ENCODE data around the gene ERC2.

Gene ERC2

DNA sequence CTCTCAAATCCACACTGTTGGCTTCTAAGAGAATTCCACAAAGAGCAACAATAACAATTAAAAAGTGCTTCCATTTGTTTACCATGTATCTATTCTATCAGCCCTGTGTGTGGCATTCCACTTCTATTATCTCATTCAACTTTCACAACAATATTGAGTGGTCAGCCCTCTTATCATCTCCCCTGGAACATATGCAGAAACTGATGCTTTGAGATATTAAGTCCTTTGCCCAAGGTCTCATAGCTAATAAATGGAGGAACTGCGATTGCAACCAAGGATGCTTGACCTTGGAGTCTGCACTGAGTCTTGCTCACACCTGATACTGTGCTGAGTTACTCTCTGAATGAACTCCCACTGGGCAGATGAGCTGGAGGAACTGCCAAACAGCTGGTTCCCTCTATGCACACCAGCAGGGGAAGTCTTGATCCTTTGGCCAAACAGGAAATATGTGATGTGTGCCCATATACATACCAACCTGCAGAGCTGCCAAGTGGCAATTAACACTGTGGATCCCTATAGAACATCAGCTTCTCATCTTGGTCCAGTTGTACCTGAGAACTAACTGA lies 836.4 kb downstream of the ERC2 start:
- TF ChIP-seq, protein P1, sequence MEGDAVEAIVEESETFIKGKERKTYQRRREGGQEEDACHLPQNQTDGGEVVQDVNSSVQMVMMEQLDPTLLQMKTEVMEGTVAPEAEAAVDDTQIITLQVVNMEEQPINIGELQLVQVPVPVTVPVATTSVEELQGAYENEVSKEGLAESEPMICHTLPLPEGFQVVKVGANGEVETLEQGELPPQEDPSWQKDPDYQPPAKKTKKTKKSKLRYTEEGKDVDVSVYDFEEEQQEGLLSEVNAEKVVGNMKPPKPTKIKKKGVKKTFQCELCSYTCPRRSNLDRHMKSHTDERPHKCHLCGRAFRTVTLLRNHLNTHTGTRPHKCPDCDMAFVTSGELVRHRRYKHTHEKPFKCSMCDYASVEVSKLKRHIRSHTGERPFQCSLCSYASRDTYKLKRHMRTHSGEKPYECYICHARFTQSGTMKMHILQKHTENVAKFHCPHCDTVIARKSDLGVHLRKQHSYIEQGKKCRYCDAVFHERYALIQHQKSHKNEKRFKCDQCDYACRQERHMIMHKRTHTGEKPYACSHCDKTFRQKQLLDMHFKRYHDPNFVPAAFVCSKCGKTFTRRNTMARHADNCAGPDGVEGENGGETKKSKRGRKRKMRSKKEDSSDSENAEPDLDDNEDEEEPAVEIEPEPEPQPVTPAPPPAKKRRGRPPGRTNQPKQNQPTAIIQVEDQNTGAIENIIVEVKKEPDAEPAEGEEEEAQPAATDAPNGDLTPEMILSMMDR (IDR thresholded peaks at IDR 0.05), result no peak
- TF ChIP-seq ZFX (IDR thresholded peaks at IDR 0.05; ENCODE audit: borderline replicate concordance), result no peak
- H3K27ac ChIP-seq, result no peak overlapping the region

DNA sequence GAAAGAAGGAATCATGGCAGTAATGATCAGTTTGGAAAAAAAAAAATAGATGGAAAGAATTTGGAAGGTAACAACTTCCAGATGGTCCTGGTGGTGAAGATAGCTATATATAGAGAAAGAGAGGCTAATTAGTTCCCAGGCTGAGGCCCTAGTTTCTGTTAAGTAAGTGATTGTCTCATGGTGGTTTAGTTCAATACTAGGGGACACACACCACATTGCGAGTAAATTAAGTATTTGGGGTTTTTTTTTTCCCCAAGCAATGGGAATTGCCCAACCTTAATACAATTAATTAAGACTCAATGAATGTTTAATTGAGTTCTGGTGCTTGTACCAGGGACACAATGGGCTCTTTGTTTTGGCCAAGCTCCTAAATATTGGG lies 837.4 kb downstream of the ERC2 start:
- TF ChIP-seq ZFX (IDR thresholded peaks at IDR 0.05; ENCODE audit: borderline replicate concordance), result no peak
- TF ChIP-seq, protein P1 (IDR thresholded peaks at IDR 0.05), result no peak
- no peak overlapping the region for H3K27ac ChIP-seq

DNA sequence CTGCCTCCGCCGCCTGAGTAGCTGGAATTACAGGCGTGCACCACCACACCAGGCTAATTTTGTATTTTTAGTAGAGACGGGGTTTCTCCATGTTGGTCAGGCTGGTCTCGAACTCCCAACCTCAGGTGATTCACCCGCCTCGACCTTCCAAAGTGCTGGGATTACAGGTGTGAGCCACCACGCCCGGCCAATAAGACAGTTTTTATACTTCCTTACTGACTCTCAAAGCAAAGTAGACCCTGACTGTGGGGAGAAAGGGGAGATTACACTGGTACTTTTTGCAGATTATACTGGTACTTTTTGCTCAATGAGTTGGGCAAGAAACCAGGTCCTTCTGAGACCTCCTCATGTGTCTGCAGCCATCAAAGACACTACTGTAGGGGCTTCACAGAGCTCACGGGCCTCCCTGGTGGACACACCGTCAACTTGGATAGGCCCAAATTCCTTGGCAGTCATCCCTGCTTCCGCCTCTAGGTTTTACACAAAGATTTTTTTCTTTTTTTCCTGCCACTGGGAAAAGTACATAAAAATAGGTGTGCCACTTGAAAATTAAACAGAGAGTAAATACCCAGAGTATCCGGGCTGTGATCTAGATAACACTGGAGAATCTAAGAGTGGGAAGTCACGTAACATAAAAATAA lies 837.9 kb downstream of the ERC2 start:
- no peak overlapping the region for H3K27ac ChIP-seq
- TF ChIP-seq, protein P1 (IDR thresholded peaks at IDR 0.05), result no peak
- TF ChIP-seq ZFX (IDR thresholded peaks at IDR 0.05; ENCODE audit: borderline replicate concordance), result no peak

- no peak overlapping the region for H3K27ac ChIP-seq
- TF ChIP-seq, protein P1 (IDR thresholded peaks at IDR 0.05), result no peak
- no peak for TF ChIP-seq ZFX (IDR thresholded peaks at IDR 0.05; ENCODE audit: borderline replicate concordance)
Observed at GRCh38 chr3:55629432-55629831, 838.8 kb downstream of the ERC2 start.

GRCh38 chr3:55626279-55626665 lies 842.0 kb downstream of the ERC2 start:
- no peak for TF ChIP-seq ZFX (IDR thresholded peaks at IDR 0.05; ENCODE audit: borderline replicate concordance)
- TF ChIP-seq, protein P1 (IDR thresholded peaks at IDR 0.05), result no peak
- no peak overlapping the region for H3K27ac ChIP-seq

GRCh38 chr3:55624238-55624637 lies 844.0 kb downstream of the ERC2 start:
- TF ChIP-seq, protein P1 (IDR thresholded peaks at IDR 0.05), result no peak
- TF ChIP-seq ZFX (IDR thresholded peaks at IDR 0.05; ENCODE audit: borderline replicate concordance), result no peak
- no peak overlapping the region for H3K27ac ChIP-seq

GRCh38 chr3:55623786-55624185 lies 844.5 kb downstream of the ERC2 start:
- TF ChIP-seq ZFX (IDR thresholded peaks at IDR 0.05; ENCODE audit: borderline replicate concordance), result no peak
- H3K27ac ChIP-seq, result no peak overlapping the region

DNA sequence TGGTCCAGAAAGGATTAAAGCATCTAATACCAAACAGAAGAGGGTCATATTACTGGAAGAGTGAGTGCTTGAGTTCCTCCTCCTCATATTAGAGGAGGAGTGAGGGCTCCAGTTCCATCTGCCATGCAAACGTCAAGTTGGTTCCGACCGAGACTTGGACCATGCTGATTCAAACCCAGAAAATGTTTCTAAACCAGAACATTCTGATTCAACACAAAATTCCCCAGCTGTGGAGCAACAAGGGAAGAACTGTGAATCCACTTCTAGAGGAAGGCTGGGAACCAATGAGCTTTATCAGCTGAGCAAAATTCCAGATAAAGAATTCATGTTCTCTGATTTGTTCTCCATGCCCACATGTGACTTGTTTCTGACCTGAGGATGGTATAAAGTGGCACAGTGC lies 845.5 kb downstream of the ERC2 start:
- no peak for TF ChIP-seq ZFX (IDR thresholded peaks at IDR 0.05; ENCODE audit: borderline replicate concordance)
- TF ChIP-seq, protein P1 (IDR thresholded peaks at IDR 0.05), result no peak

More for the DNA sequence above, 845.5 kb downstream of the ERC2 start:
- no peak overlapping the region for H3K27ac ChIP-seq

All from 22Rv1 (cell line).